ENCODE results near the gene CDCA7L. TPM values are rescaled to one million over a fixed set of nuclear protein-coding genes. Genes with fewer than 3 reads are reported as not detected.

Gene CDCA7L
- total and polyA plus RNA-seq, 2 of the 13 experiments (the other 11 are each of a cell fraction or from before 2014, with no cell fraction given) = 2.7 to 4.2 TPM

DNA sequence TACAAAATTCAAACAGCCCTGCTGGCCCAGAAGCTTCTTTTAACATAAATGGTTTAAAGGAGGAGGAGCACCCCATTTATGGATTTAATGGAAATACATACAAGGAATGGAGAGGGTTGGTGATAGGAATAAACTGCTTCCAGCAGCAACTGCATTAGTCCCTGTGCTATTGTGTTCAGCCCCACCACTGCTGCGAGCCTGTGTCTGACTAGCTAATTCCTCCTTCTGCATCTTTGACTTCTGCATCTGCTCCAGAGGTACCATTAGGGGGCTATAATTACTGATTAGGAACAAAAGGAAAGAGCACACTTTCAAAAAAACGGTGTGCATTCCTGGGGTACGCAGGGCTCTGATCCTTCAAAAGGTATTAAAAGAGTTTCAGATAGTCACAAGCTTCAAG lies 24.8 kb downstream of the CDCA7L start:
- DNase-seq (ENCODE audit: low spot score) (no peak), ATAC-seq (no peak), FAIRE-seq (no peak)
- no peaks in the 10 kb centered on the region for H3K79me2 ChIP-seq (ENCODE audit: insufficient read depth, low read length)
- intact Hi-C loops (cut with micrococcal nuclease; ENCODE audit: unreplicated experiment) (no loop called here), in situ Hi-C loops (cut with HindIII; ENCODE audit: extremely low pct_ligation_motif_present, low pct_unique_long_range_greater_than_20kb) (no loop called here)
- no peaks in the 10 kb centered on the region for H3K27me3 ChIP-seq (ENCODE audit: control insufficient read depth in 1 of 2, insufficient read depth in 2 of 2, low read length in 2 of 2)
- ChIA-PET POLR2A (no interaction called here), CTCF (ENCODE audit: low intra/inter-chr PET ratio, low total read pairs) (no interaction called here)
- no TSS peak for BruUV-seq (replicated peaks)
- no peak overlapping the region for H3K27ac ChIP-seq (ENCODE audit: extremely low read length, insufficient read depth, low read length)
- H3K4me1 ChIP-seq (ENCODE audit: insufficient read depth, low read length) = no peaks in the 10 kb centered on the region
- no peaks in the 10 kb centered on the region for H3K36me3 ChIP-seq (replicated peaks in 1 of 2; ENCODE audit: control insufficient read depth in 1 of 2, insufficient read depth in 2 of 2, low read length in 2 of 2)
- H4K20me1 ChIP-seq (ENCODE audit: insufficient read depth, low read length) = no peaks in the 10 kb centered on the region
- H2AFZ ChIP-seq (ENCODE audit: low read length) = no peak overlapping the region
- no peak overlapping the region for H3K4me3 ChIP-seq (replicated peaks in 1 of 3; ENCODE audit: insufficient read depth in 1 of 3, low read depth in 2 of 3, low read length in 3 of 3)
- WGBS (ENCODE audit: low lambda C conversion rate) = 11% methylated on average over 3 of the region's 3 CpGs
- H3K9ac ChIP-seq (ENCODE audit: insufficient read depth, low read depth, low read length) = no peak overlapping the region
- TF ChIP-seq ISX (CRISPR knock-in tag; conservative IDR thresholded peaks at IDR 0.05) = no peak
- H3K4me2 ChIP-seq (ENCODE audit: low read depth, low read length) = no peak overlapping the region
- no peaks in the 10 kb centered on the region for H3K9me3 ChIP-seq (ENCODE audit: low read length)

- FAIRE-seq = no peak
- no peaks in the 10 kb centered on the region for H3K79me2 ChIP-seq (ENCODE audit: insufficient read depth, low read length)
- TF ChIP-seq SNAPC2 (CRISPR knock-in tag; IDR thresholded peaks at IDR 0.05) (no peak), ZBTB4 (CRISPR knock-in tag; IDR thresholded peaks at IDR 0.05; ENCODE audit: borderline replicate concordance) (no peak), MBD4 (IDR thresholded peaks at IDR 0.05; ENCODE audit: borderline replicate concordance, low read length) (no peak), SMAD1 (CRISPR knock-in tag; IDR thresholded peaks at IDR 0.05; ENCODE audit: borderline replicate concordance, low read depth) (no peak), ZNF230 (CRISPR knock-in tag; IDR thresholded peaks at IDR 0.05) (no peak), FOXM1 (CRISPR knock-in tag; IDR thresholded peaks at IDR 0.05) (no peak), KLF15 (CRISPR knock-in tag; IDR thresholded peaks at IDR 0.05; ENCODE audit: borderline replicate concordance) (no peak), ATF2 (CRISPR knock-in tag; IDR thresholded peaks at IDR 0.05) (no peak), ZNF839 (CRISPR knock-in tag; IDR thresholded peaks at IDR 0.05; ENCODE audit: borderline replicate concordance) (no peak)
- TF ChIP-seq, protein P1, sequence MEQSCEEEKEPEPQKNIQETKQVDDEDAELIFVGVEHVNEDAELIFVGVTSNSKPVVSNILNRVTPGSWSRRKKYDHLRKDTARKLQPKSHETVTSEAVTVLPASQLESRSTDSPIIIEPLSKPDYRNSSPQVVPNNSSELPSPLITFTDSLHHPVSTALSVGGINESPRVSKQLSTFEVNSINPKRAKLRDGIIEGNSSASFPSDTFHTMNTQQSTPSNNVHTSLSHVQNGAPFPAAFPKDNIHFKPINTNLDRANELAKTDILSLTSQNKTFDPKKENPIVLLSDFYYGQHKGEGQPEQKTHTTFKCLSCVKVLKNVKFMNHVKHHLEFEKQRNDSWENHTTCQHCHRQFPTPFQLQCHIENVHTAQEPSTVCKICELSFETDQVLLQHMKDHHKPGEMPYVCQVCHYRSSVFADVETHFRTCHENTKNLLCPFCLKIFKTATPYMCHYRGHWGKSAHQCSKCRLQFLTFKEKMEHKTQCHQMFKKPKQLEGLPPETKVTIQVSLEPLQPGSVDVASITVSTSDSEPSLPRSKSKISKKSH (CRISPR knock-in tag; IDR thresholded peaks at IDR 0.05; ENCODE audit: borderline replicate concordance) = no peak
These were observed 27.5 kb downstream of the CDCA7L start for GRCh38 chr7:21918216-21918615.

More at GRCh38 chr7:21918216-21918615, 27.5 kb downstream of the CDCA7L start:
- ATAC-seq = no peak
- Histone ChIP-seq H3K27me3 (ENCODE audit: control insufficient read depth in 1 of 2, insufficient read depth in 2 of 2, low read length in 2 of 2) (0 out of 5 replicates have a peak, but pooled peaks cover 0 to 2% of the 10 kb centered on the region in 2 experiments), H3K36me3 (replicated peaks in 1 of 2; ENCODE audit: control insufficient read depth in 1 of 2, insufficient read depth in 2 of 2, low read length in 2 of 2) (no peaks in the 10 kb centered on the region), H3K9me3 (ENCODE audit: low read length) (no peaks in the 10 kb centered on the region), H2AFZ (ENCODE audit: low read length) (no peak overlapping the region), H3K4me1 (ENCODE audit: insufficient read depth, low read length) (no peaks in the 10 kb centered on the region), H4K20me1 (ENCODE audit: insufficient read depth, low read length) (no peaks in the 10 kb centered on the region), H3K4me2 (ENCODE audit: low read depth, low read length) (no peak overlapping the region), H3K4me3 (replicated peaks in 1 of 3; ENCODE audit: insufficient read depth in 1 of 3, low read depth in 2 of 3, low read length in 3 of 3) (no peak overlapping the region), H3K27ac (ENCODE audit: extremely low read length, insufficient read depth, low read length) (no peak overlapping the region), H3K9ac (ENCODE audit: insufficient read depth, low read depth, low read length) (no peak overlapping the region)
- BruUV-seq (replicated peaks) = no TSS peak
- intact Hi-C loops (cut with micrococcal nuclease; ENCODE audit: unreplicated experiment) (no loop called here), in situ Hi-C loops (cut with HindIII; ENCODE audit: extremely low pct_ligation_motif_present, low pct_unique_long_range_greater_than_20kb) (no loop called here)
- WGBS (ENCODE audit: low lambda C conversion rate) = 30% methylated on average over 2 of the region's 2 CpGs
- ChIA-PET POLR2A (no interaction called here), CTCF (ENCODE audit: low intra/inter-chr PET ratio, low total read pairs) (no interaction called here)
- no peak for DNase-seq (ENCODE audit: low spot score)
